Breast epithelium (tissue), 4 donors: ENCODE data around the gene FAM227B. TPM values are rescaled to one million over a fixed set of nuclear protein-coding genes. Genes with fewer than 3 reads are reported as not detected.

Source experiments
- DNase-seq, 2 donors: peaks; one replicate each; pipeline ENCODE4 v3.0.0-alpha.2; 2019; ENCODE audit warnings: low spot score in 2 of 2
- H3K27ac ChIP-seq, 2 donors: fragments of 200-600 bp; sonication (generic) in 1 of 2; one replicate each; pipeline ENCODE4 v1.5.1; 2016 to 2019; ENCODE audit warnings: mild to moderate bottlenecking in 1 of 2
- H3K27me3 ChIP-seq, 2 donors: fragments of 200-600 bp; sonication (generic) in 1 of 2; one replicate each; pipeline versions ENCODE4 v1.5.1 to v1.6.0; 2017 to 2019; ENCODE audit warnings: control low read depth in 1 of 2, mild to moderate bottlenecking in 1 of 2
- H3K36me3 ChIP-seq: fragments of 200-600 bp; one replicate; pipeline ENCODE4 v1.5.1; 2019
- H3K4me1 ChIP-seq, 2 donors: fragments of 200-600 bp; sonication (generic); one replicate each; pipeline ENCODE4 v1.5.1; 2016 to 2019; ENCODE audit warnings: control low read depth in 1 of 2
- H3K4me3 ChIP-seq, 3 donors: fragments of 200-600 bp; sonication (generic); 1 replicate in 2 of 3; 2 replicates in 1 of 3; pipeline ENCODE4 v1.5.1; 2016 to 2019; ENCODE audit warnings: mild to moderate bottlenecking in 3 of 3, moderate library complexity in 2 of 3
- H3K9me3 ChIP-seq, 2 donors: fragments of 200-600 bp; sonication (generic) in 1 of 2; one replicate each; pipeline ENCODE4 v1.5.1; 2016 to 2019; ENCODE audit warnings: control low read depth in 1 of 2
- CTCF ChIP-seq, 3 donors: fragments of 450-650 bp; IDR thresholded peaks; one replicate each; pipeline ENCODE4 v1.5.1; 2016 to 2017; ENCODE audit warnings: antibody characterized with exemption in 3 of 3, mild to moderate bottlenecking in 3 of 3, moderate library complexity in 3 of 3
- POLR2A ChIP-seq: fragments of 450-650 bp; IDR thresholded peaks from one replicate; pipeline ENCODE4 v1.6.1; 2016; ENCODE audit warnings: antibody characterized with exemption, mild to moderate bottlenecking, moderate library complexity
- POLR2AphosphoS5 ChIP-seq, 3 donors: sonication (generic); formaldehyde crosslinking; IDR thresholded peaks; one replicate each; pipeline ENCODE4 v1.6.1; 2017; ENCODE audit warnings: antibody characterized with exemption in 3 of 3
- intact Hi-C: fragments of 100-400 bp; cut with DNase I; formaldehyde crosslinking; loops from one replicate; pipeline ENCODE4 v1.15.1; 2023; ENCODE audit warnings: low total_unique reads
- total RNA-seq, 3 donors: library from RNA; depleted of rRNA; stranded (reverse); fragments of >200 nt; gene quantifications; one replicate each; pipeline ENCODE4 v1.1.0, GENCODE V29; 2016

Gene FAM227B
- total RNA-seq, 3 donors from 2014 or later: 1.3 to 13.0 (median 4.9) TPM

GRCh38 chr15:49644364-49644794 lies 23.8 kb upstream of the FAM227B start:
- H3K4me1 ChIP-seq: no peaks in the 10 kb centered on the region
- H3K27me3 ChIP-seq: no peaks in the 10 kb centered on the region
- H3K27ac ChIP-seq: peak overlapping the region; percentile 5 to 63
- no peak overlapping the region for H3K4me3 ChIP-seq
- DNase-seq: no peak
- intact Hi-C loops: no loop called here
- H3K36me3 ChIP-seq: no peaks in the 10 kb centered on the region
- TF ChIP-seq POLR2AphosphoS5 (IDR thresholded peaks at IDR 0.05) (no peak), POLR2A (no peak), CTCF (IDR thresholded peaks at IDR 0.05) (no peak)
- no peaks in the 10 kb centered on the region for H3K9me3 ChIP-seq

DNA sequence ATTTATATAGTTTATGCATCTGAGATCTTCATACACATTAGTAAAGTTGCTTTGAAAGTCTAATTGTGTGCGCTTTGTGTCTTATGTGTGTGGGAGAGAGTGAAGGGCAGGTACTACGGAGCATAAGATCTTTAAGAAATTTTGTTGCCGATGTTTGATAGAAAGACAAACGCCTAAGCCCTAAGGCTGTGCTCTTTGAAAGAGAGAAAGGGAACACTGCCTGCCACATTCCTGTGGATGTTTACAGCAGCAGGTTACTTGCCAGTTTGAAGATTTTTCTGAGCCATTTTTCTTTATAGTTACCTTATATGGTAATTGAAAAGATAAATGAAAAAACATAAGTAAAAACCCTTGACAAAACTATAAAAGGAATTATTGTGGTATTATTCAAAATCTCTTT lies 17.2 kb upstream of the FAM227B start:
- TF ChIP-seq CTCF (IDR thresholded peaks at IDR 0.05): no peak
- TF ChIP-seq POLR2A: no peak
- TF ChIP-seq POLR2AphosphoS5 (IDR thresholded peaks at IDR 0.05): no peak
- Histone ChIP-seq H3K36me3 (no peaks in the 10 kb centered on the region), H3K4me1 (no peaks in the 10 kb centered on the region), H3K9me3 (no peaks in the 10 kb centered on the region), H3K27ac (peak overlapping the region in 1 of 2 donors; percentile 31), H3K4me3 (no peak overlapping the region), H3K27me3 (no peaks in the 10 kb centered on the region)
- no peak for DNase-seq
- intact Hi-C loops: no loop called here

GRCh38 chr15:49628379-49628778 lies 7.8 kb upstream of the FAM227B start:
- no peak for DNase-seq
- no peak for TF ChIP-seq POLR2AphosphoS5 (IDR thresholded peaks at IDR 0.05)
- no peak for TF ChIP-seq POLR2A
- no peak for TF ChIP-seq CTCF (IDR thresholded peaks at IDR 0.05)
- intact Hi-C loops: loop anchor here (5.0 kb wide), 1 partner anchor 576 kb away; no protein-coding TSS in a partner anchor
- Histone ChIP-seq H3K4me1 (no peaks in the 10 kb centered on the region), H3K9me3 (peaks cover 0 to 6% of the 10 kb centered on the region in 2 donors), H3K27ac (no peak overlapping the region), H3K4me3 (no peak overlapping the region), H3K27me3 (no peaks in the 10 kb centered on the region), H3K36me3 (no peaks in the 10 kb centered on the region)

GRCh38 chr15:49627407-49627877 lies 6.8 kb upstream of the FAM227B start:
- H3K9me3 ChIP-seq: peaks cover 0 to 6% of the 10 kb centered on the region in 2 donors
- intact Hi-C loops: loop anchor here (5.0 kb wide), 1 partner anchor 575 kb away; no protein-coding TSS in a partner anchor
- TF ChIP-seq CTCF (IDR thresholded peaks at IDR 0.05) (no peak), POLR2AphosphoS5 (IDR thresholded peaks at IDR 0.05) (no peak), POLR2A (no peak)
- H3K36me3 ChIP-seq: no peaks in the 10 kb centered on the region
- no peak overlapping the region for H3K4me3 ChIP-seq
- no peaks in the 10 kb centered on the region for H3K27me3 ChIP-seq
- no peak for DNase-seq
- H3K4me1 ChIP-seq: peaks cover 0 to 8% of the 10 kb centered on the region in 2 donors
- H3K27ac ChIP-seq: no peak overlapping the region

- Histone ChIP-seq H3K27me3 (no peaks in the 10 kb centered on the region), H3K36me3 (no peaks in the 10 kb centered on the region), H3K27ac (no peak overlapping the region), H3K4me3 (no peak overlapping the region), H3K4me1 (peaks cover 0 to 12% of the 10 kb centered on the region in 2 donors), H3K9me3 (peaks cover 0 to 6% of the 10 kb centered on the region in 2 donors)
- intact Hi-C loops: loop anchor here (5.0 kb wide), 1 partner anchor 573 kb away; no protein-coding TSS in a partner anchor
- no peak for TF ChIP-seq CTCF (IDR thresholded peaks at IDR 0.05)
- no peak for TF ChIP-seq POLR2A
- TF ChIP-seq POLR2AphosphoS5 (IDR thresholded peaks at IDR 0.05): no peak
- no peak for DNase-seq
Observed at GRCh38 chr15:49625460-49626036, 4.9 kb upstream of the FAM227B start.
